ENCODE measurements around the gene ARHGEF38.

ARHGEF38 gene

GRCh38 chr4:105551965-105552746 is at the start of gene ARHGEF38:
Gene ARHGEF38, plus strand, starts transcription at chr4:105552620. Its CDS starts 146 bp downstream, at chr4:105552766.
- no peak for DNase-seq

- DNase-seq = no peak
These were observed 48.9 kb upstream of the ARHGEF38 start for GRCh38 chr4:105503484-105503883.

GRCh38 chr4:105504744-105505143 is 47.7 kb upstream of the ARHGEF38 start:
- DNase-seq = no peak

GRCh38 chr4:105509291-105509690 is 43.1 kb upstream of the ARHGEF38 start:
- DNase-seq = no peak

- DNase-seq = no peak
These were observed 42.7 kb upstream of the ARHGEF38 start for GRCh38 chr4:105509714-105510113.

- no peak for DNase-seq
These were observed 42.2 kb upstream of the ARHGEF38 start for GRCh38 chr4:105510245-105510644.

GRCh38 chr4:105520819-105521790 is 31.3 kb upstream of the ARHGEF38 start:
- DNase-seq = no peak

- no peak for DNase-seq
These were observed 25.8 kb upstream of the ARHGEF38 start for GRCh38 chr4:105526656-105527055.

GRCh38 chr4:105527081-105527480 is 25.3 kb upstream of the ARHGEF38 start:
- no peak for DNase-seq

GRCh38 chr4:105536601-105537000 is 15.8 kb upstream of the ARHGEF38 start:
- no peak for DNase-seq

- no peak for DNase-seq
These were observed 11.0 kb upstream of the ARHGEF38 start for GRCh38 chr4:105541420-105541819.

- no peak for DNase-seq
These were observed 10.4 kb upstream of the ARHGEF38 start for GRCh38 chr4:105542039-105542438.

GRCh38 chr4:105543346-105543745 is 9.1 kb upstream of the ARHGEF38 start:
- no peak for DNase-seq

- no peak for DNase-seq
These were observed 8.5 kb upstream of the ARHGEF38 start for GRCh38 chr4:105543881-105544280.

- DNase-seq = no peak
These were observed 7.7 kb upstream of the ARHGEF38 start for GRCh38 chr4:105544520-105545286.

GRCh38 chr4:105546086-105546485 is 6.3 kb upstream of the ARHGEF38 start:
- DNase-seq = no peak

GRCh38 chr4:105547769-105548168 is 4.7 kb upstream of the ARHGEF38 start:
- no peak for DNase-seq

- no peak for DNase-seq
These were observed 3.9 kb upstream of the ARHGEF38 start for GRCh38 chr4:105548483-105548882.

GRCh38 chr4:105550641-105551040 is 1.8 kb upstream of the ARHGEF38 start:
- no peak for DNase-seq

- DNase-seq = no peak
These were observed 3.0 kb downstream of the ARHGEF38 start for GRCh38 chr4:105555409-105555808.

- no peak for DNase-seq
These were observed 3.8 kb downstream of the ARHGEF38 start for GRCh38 chr4:105556206-105556605.

- DNase-seq = no peak
These were observed 5.9 kb downstream of the ARHGEF38 start for GRCh38 chr4:105558277-105558676.

- no peak for DNase-seq
These were observed 8.0 kb downstream of the ARHGEF38 start for GRCh38 chr4:105560421-105560848.
